K562 (cell line): Measurements from ENCODE around the gene MAP3K2. TPM values are rescaled to one million over a fixed set of nuclear protein-coding genes. Genes with fewer than 3 reads are reported as not detected.

Experiments
- ATAC-seq: fragments of 200-7000 bp; cut with Tn5 transposase; 3 replicates; pipeline ENCODE4 v1.9.1; 2020; ENCODE audit warnings: moderate library complexity
- BruUV-seq: library from RNA; stranded (reverse); fragments of 400-500 nt; replicated peaks from 2 replicates; lab custom pipeline; 2021; lab: Mats Ljungman, UMichigan
- CTCF ChIA-PET: fragments of 300-600 bp; formaldehyde crosslinking; extraction: SDS; loops from one replicate; lab custom pipeline; 2021; ENCODE audit warnings: low intra/inter-chr PET ratio; lab: Yijun Ruan, JAX
- POLR2A ChIA-PET: fragments of 300-600, 350-650 bp; sonication (Branson Sonifier 250); formaldehyde crosslinking; extraction: SDS; loops from one replicate; lab custom pipeline; 2021; ENCODE audit warnings: antibody characterized with exemption, inconsistent platforms; lab: Yijun Ruan, JAX
- DNase-seq, 4 experiments: peaks; one replicate each; pipeline versions ENCODE4 v3.0.0 to v3.0.0-alpha.2; 2011 to 2018; ENCODE audit warnings: low spot score in 3 of 4, mixed read lengths in 3 of 4; ENCODE audit errors: extremely low read depth in 1 of 4
- FAIRE-seq: peaks from 2 replicates; lab custom pipeline; 2011; peaks lifted over from hg19 to GRCh38; lab: Jason Lieb, UNC
- H2AFZ ChIP-seq: 2 replicates; pipeline ENCODE4 v1.6.0; 2011; ENCODE audit warnings: low read depth, low read length, control low read depth, inconsistent platforms
- H3K27ac ChIP-seq: fragments of 200-600 bp; 3 replicates; pipeline ENCODE4 v1.8.0; 2011; ENCODE audit warnings: low read depth, mild to moderate bottlenecking, control low read depth, inconsistent platforms, low read length, moderate library complexity, mixed read lengths; ENCODE audit errors: extremely low read depth
- H3K27me3 ChIP-seq, 2 experiments: fragments of 300-600 bp in 1 of 2; 2 replicates in 1 of 2; 3 replicates in 1 of 2; pipeline versions ENCODE4 v1.6.0 to v1.8.0; 2011; ENCODE audit warnings: inconsistent platforms in 2 of 2, low read length in 2 of 2, mild to moderate bottlenecking in 1 of 2, mixed read lengths in 1 of 2, moderate library complexity in 1 of 2; ENCODE audit not compliant: control insufficient read depth in 2 of 2, insufficient read depth in 2 of 2
- H3K36me3 ChIP-seq: fragments of 300-600 bp; 3 replicates; pipeline ENCODE4 v1.8.0; 2011; ENCODE audit warnings: mild to moderate bottlenecking, low read length, inconsistent platforms; ENCODE audit not compliant: control insufficient read depth, insufficient read depth
- H3K4me1 ChIP-seq, 2 experiments: fragments of 200-600 bp in 1 of 2; replicated peaks in 1 of 2; 2 replicates in 1 of 2; 3 replicates in 1 of 2; pipeline versions ENCODE4 v1.5.1 to v1.8.0; 2011; ENCODE audit warnings: inconsistent platforms in 2 of 2, low read length in 2 of 2, mild to moderate bottlenecking in 1 of 2, mixed read lengths in 1 of 2, moderate library complexity in 1 of 2; ENCODE audit not compliant: control insufficient read depth in 2 of 2, insufficient read depth in 2 of 2
- H3K4me2 ChIP-seq: 2 replicates; pipeline ENCODE4 v1.6.1; 2011; ENCODE audit warnings: low read length, control low read depth, inconsistent platforms, mixed read lengths; ENCODE audit not compliant: insufficient read depth
- H3K4me3 ChIP-seq: fragments of 200-600 bp; sonication (generic), shearing (Covaris generic); 2 replicates; pipeline ENCODE4 v1.5.1; 2016; ENCODE audit warnings: control low read depth, inconsistent platforms
- H3K79me2 ChIP-seq: fragments of 200-600 bp; 3 replicates; pipeline ENCODE4 v1.8.0; 2011; ENCODE audit warnings: low read length, inconsistent platforms; ENCODE audit not compliant: control insufficient read depth, insufficient read depth
- H3K9ac ChIP-seq, 2 experiments: 2 replicates each; pipeline versions ENCODE4 v1.6.0 to v1.6.1; 2011; ENCODE audit warnings: low read depth in 2 of 2, low read length in 2 of 2, control low read depth in 1 of 2, inconsistent platforms in 1 of 2, mild to moderate bottlenecking in 1 of 2, mixed read lengths in 1 of 2; ENCODE audit not compliant: insufficient read depth in 1 of 2
- H3K9me1 ChIP-seq: one replicate; pipeline ENCODE4 v1.6.0; 2011; ENCODE audit warnings: inconsistent platforms, mild to moderate bottlenecking, low read length, moderate library complexity; ENCODE audit not compliant: control insufficient read depth, insufficient read depth
- H3K9me3 ChIP-seq: replicated peaks from 2 replicates; pipeline ENCODE4 v1.5.1; 2011; ENCODE audit warnings: low read depth, low read length, inconsistent platforms; ENCODE audit not compliant: control insufficient read depth, insufficient read depth
- H4K20me1 ChIP-seq: replicated peaks from 2 replicates; pipeline ENCODE4 v1.6.1; 2011; ENCODE audit warnings: low read length, inconsistent platforms, mixed read lengths; ENCODE audit not compliant: control insufficient read depth, insufficient read depth
- BRF1 ChIP-seq: IDR thresholded peaks from 3 replicates; pipeline ENCODE4 v1.6.1; 2011; ENCODE audit warnings: borderline replicate concordance, mild to moderate bottlenecking; ENCODE audit not compliant: insufficient read length; ENCODE audit errors: extremely low read depth
- CREBBP ChIP-seq: IDR thresholded peaks from one replicate; pipeline ENCODE4 v1.6.1; 2012; ENCODE audit warnings: low read depth, mild to moderate bottlenecking, control low read depth, inconsistent platforms, low read length
- RBM39 ChIP-seq: fragments of 200-400 bp; formaldehyde crosslinking; optimal IDR thresholded peaks from 2 replicates; pipeline ENCODE3; 2018; ENCODE audit warnings: low read depth, low read length
- ZNF778 ChIP-seq: fragments of 450-650 bp; formaldehyde crosslinking; IDR thresholded peaks from 2 replicates; pipeline ENCODE4 v1.4.0; 2020; ENCODE audit warnings: mild to moderate bottlenecking, moderate library complexity
- WGBS: fragments of 100-300 bp; shearing (Covaris generic); methylation state at CpG from one replicate; pipeline ENCODE4 v1.1.6; 2016; ENCODE audit warnings: low coverage, mixed read lengths; ENCODE audit not compliant: insufficient coverage; ENCODE audit errors: missing lambda C conversion rate; 5-methylcytosine and 5-hydroxymethylcytosine counted together
- in situ Hi-C: fragments of 300-500 bp; cut with MboI; formaldehyde crosslinking; loops from 4 replicates; pipeline ENCODE4 v1.15.0; 2018; ENCODE audit warnings: inconsistent platforms, mixed read lengths
- intact Hi-C: fragments of 100-400 bp; cut with micrococcal nuclease; formaldehyde crosslinking; loops from 2 replicates; pipeline ENCODE4 v1.14.2; 2022
- polyA plus RNA-seq, 8 experiments: library from polyadenylated mRNA; depleted of rRNA in 4 of 8; stranded (reverse) in 5 of 8; unstranded in 3 of 8; fragments of >200 nt; fragmentation: Nextera tagmentation in 2 of 8; fragmentation: Illumina TruSeq in 1 of 8; extraction: Ambion mirVana in 2 of 8; extraction: Trizol in 1 of 8; gene quantifications; 2 replicates each; pipeline versions ENCODE4 v1.2.1 to v1.2.3, GENCODE V29; 2011 to 2014; ENCODE audit warnings: inconsistent platforms in 1 of 8, missing spikeins in 1 of 8
- total RNA-seq, 7 experiments: library from RNA; depleted of rRNA in 6 of 7; stranded (reverse); fragments of >200 nt in 6 of 7; fragmentation: Illumina TruSeq in 2 of 7; extraction: Trizol in 2 of 7; gene quantifications; 2 replicates each; pipeline versions ENCODE4 v1.2.1 to v1.2.3, GENCODE V29; 2011 to 2021; ENCODE audit warnings: low replicate concordance in 1 of 7
- TF ChIP-seq, protein P1 (sequence below): fragments of 200-800 bp; sonication (Bioruptor generic); IDR thresholded peaks from 2 replicates; pipeline ENCODE4 v1.6.1; 2017; ENCODE audit warnings: missing genetic modification characterization, missing compliant biosample characterization

The MAP3K2 gene
- total and polyA plus RNA-seq, 9 of the 15 experiments (the other 6 are each of a cell fraction or from before 2014, with no cell fraction given): 1.2 to 14.2 (median 5.7) TPM

DNA sequence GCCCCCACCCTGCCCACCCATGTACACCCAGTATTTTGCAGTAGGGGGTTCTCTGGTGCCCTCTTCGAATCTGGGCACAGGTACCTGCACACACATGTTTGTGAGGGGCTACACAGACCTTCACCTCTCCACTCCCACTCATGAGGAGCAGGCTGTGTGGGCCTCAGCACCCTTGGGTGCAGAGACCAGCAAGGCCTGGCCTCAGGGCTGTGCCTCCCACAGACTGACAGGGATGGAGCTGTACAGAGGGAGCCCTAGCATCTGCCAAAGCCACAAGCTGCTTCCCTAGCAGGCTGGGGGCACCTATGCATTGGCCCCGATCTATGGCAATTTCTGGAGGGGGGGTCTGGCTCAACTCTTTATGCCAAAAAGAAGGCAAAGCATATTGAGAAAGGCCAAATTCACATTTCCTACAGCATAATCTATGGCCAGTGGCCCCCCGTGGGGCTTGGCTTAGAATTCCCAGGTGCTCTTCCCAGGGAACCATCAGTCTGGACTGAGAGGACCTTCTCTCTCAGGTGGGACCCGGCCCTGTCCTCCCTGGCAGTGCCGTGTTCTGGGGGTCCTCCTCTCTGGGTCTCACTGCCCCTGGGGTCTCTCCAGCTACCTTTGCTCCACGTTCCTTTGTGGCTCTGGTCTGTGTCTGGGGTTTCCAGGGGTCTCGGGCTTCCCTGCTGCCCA lies 39.7 kb upstream of the MAP3K2 start (continued):
- TF ChIP-seq, protein P1, sequence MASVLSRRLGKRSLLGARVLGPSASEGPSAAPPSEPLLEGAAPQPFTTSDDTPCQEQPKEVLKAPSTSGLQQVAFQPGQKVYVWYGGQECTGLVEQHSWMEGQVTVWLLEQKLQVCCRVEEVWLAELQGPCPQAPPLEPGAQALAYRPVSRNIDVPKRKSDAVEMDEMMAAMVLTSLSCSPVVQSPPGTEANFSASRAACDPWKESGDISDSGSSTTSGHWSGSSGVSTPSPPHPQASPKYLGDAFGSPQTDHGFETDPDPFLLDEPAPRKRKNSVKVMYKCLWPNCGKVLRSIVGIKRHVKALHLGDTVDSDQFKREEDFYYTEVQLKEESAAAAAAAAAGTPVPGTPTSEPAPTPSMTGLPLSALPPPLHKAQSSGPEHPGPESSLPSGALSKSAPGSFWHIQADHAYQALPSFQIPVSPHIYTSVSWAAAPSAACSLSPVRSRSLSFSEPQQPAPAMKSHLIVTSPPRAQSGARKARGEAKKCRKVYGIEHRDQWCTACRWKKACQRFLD (CRISPR knock-in tag): no peak
- TF ChIP-seq ZNF778: no peak

DNA sequence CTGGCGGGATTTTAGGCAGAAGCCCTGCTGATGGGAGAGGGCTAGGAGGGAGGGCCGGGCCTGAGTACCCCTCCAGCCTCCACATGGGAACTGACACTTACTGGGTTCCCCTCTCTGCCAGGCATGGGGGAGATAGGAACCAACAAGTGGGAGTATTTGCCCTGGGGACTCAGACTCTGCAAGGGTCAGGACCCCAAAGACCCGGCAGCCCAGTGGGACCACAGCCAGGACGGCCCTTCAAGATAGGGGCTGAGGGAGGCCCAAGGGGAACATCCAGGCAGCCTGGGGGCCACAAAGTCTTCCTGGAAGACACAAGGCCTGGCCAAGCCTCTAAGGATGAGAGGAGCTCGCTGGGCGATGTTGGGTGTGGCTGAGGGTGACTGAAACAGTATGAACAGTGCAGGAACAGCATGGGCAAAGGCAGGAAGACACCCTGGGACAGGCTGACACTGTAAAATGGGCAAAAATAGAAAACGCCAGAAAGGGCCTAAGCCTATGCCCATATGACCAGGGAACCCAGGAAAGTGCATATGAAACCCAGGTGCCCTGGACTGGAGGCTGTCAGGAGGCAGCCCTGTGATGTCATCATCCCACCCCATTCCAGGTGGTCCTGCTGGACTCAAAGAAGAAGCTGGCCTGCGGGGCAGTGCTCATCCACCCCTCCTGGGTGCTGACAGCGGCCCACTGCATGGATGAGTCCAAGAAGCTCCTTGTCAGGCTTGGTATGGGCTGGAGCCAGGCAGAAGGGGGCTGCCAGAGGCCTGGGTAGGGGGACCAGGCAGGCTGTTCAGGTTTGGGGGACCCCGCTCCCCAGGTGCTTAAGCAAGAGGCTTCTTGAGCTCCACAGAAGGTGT lies 39.0 kb upstream of the MAP3K2 start:
- no peaks in the 10 kb centered on the region for H4K20me1 ChIP-seq
- WGBS: 8% methylated on average over 8 of the region's 10 CpGs
- H2AFZ ChIP-seq: no peak overlapping the region
- intact Hi-C loops: no loop called here
- ChIA-PET POLR2A (no interaction called here), CTCF (no interaction called here)
- H3K9ac ChIP-seq: no peak overlapping the region
- no TSS peak for BruUV-seq
- H3K4me2 ChIP-seq: no peak overlapping the region
- peaks cover 20 to 72% of the 10 kb centered on the region in 2 experiments; a peak in 4 of 5 replicates for H3K27me3 ChIP-seq
- FAIRE-seq (no peak), ATAC-seq (no peak), DNase-seq (no peak)
- no peaks in the 10 kb centered on the region for H3K36me3 ChIP-seq
- H3K9me3 ChIP-seq: no peaks in the 10 kb centered on the region
- no peak overlapping the region for H3K4me3 ChIP-seq
- in situ Hi-C loops: no loop called here
- H3K4me1 ChIP-seq: peaks cover 0 to 24% of the 10 kb centered on the region in 2 experiments; a peak in 3 of 5 replicates
- no peaks in the 10 kb centered on the region for H3K79me2 ChIP-seq
- no peaks in the 10 kb centered on the region for H3K9me1 ChIP-seq
- no peak overlapping the region for H3K27ac ChIP-seq
- TF ChIP-seq BRF1 (no peak), CREBBP (no peak), RBM39 (no peak)
